NCI-H2227 (cell line): ENCODE data around the gene RIC8B.
A peak's percentile ranks its signal among the peaks of the same experiment; 100 is the strongest.

Experiments
- DNase-seq: peaks from one replicate; lab custom pipeline; 2025; ENCODE audit not compliant: unreplicated experiment; lab: John Stamatoyannopoulos, UW

The RIC8B gene

DNA sequence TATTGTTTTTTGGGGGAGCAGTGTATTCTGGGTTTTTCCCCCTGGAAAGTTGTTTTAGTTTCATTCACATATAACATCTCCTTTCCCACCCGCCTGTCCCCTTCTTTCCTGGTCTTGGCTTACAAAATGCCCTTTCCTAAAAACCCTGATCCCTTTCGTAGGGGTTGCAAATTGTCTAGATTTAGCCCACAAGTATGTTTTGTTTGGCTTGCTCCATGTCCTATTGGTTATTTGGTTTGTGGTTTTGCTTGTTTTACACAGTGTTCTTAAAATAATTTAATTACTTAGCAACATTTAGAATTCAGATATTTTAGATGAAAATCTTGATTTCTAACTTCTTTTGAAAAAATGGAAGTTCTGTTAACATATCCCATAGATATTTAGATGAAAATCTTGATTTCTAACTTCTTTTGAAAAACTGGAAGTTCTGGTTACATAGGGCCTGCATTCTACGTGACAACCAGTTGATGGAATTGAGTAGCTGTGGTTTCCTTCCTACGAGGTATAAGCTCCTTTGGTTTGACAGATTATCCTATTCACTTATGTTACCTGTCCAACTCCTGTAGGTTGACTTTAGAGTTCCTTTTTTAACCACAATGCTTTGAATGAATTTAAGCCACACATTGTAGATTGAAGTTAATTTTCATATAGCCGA lies 92.1 kb downstream of the RIC8B start:
- no peak for DNase-seq

DNA sequence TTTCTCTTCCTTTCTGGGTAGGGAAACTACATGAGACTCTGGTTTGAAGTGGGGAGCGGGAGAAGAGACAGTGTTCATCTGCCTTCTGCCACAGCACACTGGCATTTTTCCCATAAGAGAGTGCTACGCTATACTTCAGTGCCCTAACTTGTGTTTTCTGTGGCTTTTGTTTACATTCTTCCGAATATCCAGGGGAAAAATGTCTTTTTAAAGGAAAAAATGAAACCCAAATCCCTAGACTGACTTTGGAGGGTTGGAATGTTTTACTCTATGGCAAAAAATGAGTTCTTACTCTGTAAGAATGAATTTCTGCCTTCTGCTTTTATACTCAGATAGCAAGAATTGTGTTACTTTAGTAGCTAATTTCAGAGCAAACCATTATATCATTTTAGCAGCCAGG lies 93.2 kb downstream of the RIC8B start:
- no peak for DNase-seq

DNA sequence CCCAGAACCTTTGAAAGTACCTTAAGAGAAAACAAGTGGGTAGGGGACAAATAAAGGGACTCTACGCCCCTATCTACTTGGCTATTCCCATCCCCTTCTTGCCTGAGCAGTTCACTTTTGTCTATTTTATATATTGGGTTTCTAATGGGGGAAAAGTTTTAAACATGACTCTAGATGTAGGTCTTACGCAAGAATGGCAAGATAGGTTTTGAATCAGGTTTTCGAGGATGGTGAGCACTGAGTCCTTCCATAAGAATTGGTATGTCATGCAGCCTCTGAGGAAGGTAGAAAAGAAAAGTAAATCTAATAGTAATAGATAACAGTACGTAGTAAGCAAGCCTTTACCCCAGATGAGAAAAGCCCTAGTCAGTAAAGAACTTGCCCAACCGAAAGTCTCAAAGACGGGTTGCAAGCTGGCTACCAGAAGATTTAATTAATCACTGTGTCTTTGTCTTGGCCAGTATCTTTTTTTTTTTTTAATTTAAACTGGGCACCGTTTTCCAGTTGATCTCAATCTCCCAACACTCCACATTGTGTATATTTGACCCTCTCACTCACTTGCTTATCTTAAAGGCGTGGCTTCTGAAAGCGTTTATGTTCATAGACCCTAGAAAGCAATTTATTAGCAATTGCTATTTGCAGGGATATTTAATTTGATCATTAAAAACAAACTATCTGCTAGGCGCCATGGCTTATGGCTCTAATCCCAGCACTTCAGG lies 94.7 kb downstream of the RIC8B start:
- no peak for DNase-seq

DNA sequence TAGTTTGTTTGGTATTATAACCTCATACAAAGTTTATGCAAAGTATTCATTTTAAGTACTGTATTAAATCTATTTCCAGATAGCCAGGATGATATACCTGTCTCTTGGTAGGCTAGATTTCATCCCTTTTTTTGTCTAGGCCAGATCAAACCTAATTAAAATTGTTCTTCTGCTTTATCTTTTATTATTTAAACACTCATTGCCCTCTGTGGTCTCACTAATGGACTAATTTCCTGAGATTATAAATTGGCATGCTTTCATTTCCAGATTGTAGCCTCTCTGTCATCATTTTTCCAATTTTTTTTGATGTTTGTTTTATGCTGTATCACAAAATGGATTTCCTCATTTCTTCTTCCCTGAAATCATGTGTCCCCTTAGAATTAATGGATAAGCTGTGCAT lies 95.6 kb downstream of the RIC8B start:
- no peak for DNase-seq

DNA sequence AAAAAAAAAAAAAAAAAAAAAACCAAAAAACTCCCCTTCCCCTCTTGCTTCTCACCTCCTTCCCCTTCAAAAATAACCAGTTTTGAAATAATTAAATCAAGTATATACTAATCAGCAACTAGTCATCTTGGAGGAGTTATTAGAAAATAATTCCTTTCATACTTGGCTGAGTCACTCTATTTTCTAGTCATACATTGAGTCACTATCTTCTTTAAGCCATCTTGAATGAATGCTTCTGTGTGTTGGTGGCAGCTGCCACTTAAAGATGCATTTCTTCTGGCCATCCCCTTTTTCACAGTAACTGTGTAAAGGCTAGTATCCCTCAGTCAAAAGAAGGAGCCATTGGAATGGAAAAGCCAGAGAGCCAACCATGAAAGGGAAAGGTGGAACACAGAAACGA lies 97.0 kb downstream of the RIC8B start:
- DNase-seq: no peak

GRCh38 chr12:106873983-106874382 lies 99.5 kb downstream of the RIC8B start:
- no peak for DNase-seq

GRCh38 chr12:106878804-106879203 lies 104.3 kb downstream of the RIC8B start:
- peak; percentile 41 for DNase-seq

DNA sequence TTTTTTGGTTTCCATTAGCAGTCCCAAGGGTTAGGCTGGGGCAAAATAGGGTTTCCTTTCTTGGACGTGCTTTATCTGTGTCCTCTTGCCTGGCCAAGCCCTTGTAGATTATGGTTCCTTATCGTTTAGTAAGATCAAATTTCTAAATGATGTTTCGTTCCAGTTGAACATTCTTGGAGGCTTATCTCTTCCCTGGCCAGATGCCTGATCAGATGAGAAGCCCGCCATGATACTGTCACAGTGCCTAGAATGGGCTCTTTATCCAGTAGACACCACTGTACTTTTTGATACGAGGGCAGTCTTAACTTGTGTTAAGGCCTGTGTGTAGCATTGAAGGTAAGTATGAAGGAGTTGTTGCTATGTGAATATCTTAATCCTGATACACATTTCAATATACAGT lies 105.1 kb downstream of the RIC8B start:
- DNase-seq: no peak

- DNase-seq: no peak
Measured at GRCh38 chr12:106883426-106883825, 108.9 kb downstream of the RIC8B start.

DNA sequence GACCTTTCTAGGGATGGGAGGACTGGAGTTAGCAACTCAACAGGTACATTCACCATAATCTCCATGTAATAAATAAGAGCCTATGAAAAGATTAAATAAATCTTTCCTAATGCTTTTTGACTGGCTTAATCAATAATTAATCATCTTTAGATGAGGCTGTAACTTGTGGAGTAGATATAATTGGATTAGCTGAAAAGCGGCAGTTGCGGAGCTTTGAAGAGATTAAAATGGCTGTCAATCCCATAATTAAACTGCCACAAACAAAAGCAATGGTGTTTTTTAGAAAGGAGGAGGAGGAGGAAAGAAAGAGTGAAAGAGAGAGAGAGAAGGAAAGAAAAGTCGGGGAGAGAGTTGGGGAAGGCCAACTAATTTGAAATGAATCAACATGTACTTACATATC lies 110.5 kb downstream of the RIC8B start:
- no peak for DNase-seq

DNA sequence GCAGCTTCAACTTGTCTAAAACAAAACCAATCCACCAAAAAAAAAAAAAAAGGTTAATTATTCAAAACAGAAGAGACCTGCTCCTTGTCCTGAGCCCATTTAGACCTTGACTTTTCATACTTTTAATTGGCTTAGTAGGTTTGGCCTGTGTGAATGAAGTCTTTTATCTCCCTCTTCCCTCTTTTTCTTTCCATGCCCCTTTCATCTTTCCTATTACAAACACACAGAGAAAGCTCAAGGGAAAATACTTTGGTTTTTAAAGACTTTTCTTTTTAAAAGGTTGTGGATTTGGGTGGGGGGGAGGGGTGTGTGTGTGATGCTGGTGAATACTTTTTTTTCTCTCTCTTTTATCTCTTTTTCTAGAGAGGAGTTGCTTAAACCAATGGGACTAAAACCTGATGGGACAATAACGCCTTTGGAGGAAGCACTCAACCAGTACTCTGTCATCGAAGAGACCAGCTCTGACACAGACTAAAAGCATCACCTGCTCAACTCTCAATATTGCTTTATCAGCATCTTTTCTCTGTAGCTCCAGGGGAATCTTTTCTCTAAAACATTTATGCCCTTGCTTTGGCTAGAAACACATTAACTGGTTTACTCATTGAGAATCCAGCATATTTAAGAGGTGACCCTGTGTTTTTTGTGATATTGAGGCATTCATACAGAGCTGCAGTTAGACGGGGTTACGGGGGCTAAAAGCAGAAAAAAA lies 111.2 kb downstream of the RIC8B start:
- no peak for DNase-seq

- no peak for DNase-seq
Measured at GRCh38 chr12:106886932-106887331, 112.5 kb downstream of the RIC8B start.

DNA sequence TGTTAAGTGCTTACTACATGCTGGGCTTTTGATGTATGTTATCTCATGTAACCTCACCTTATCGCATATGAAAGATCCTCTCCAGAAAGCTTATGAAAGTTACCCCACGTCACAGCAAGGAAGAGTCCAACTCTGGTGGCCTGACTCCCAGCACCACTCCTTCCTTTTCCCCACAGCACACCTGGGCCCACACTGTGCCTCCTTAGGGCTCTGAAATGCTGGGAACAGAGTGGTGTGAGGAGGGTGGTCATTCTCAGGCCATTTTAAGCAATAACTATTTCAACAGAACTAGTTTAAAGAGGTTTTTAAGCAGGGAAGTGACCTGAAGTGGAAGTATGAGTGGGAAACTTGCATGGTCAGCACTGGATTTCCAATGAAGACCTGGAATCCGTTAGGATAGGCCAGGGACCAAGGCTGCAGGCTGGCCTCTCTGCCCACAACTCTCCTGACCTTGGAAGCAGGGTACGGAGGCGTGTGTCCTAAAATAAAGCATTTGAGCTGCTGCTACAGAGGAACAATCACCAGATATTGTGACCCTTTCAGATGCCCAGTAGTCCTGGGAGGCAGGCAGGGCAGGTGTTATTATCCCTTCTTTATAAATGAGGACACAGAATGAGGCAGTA lies 114.0 kb downstream of the RIC8B start:
- DNase-seq: no peak

GRCh38 chr12:106889326-106889725 lies 114.8 kb downstream of the RIC8B start:
- no peak for DNase-seq

GRCh38 chr12:106889950-106890626 lies 115.6 kb downstream of the RIC8B start:
- no peak for DNase-seq

GRCh38 chr12:106892075-106892474 lies 117.6 kb downstream of the RIC8B start:
- DNase-seq: no peak

DNA sequence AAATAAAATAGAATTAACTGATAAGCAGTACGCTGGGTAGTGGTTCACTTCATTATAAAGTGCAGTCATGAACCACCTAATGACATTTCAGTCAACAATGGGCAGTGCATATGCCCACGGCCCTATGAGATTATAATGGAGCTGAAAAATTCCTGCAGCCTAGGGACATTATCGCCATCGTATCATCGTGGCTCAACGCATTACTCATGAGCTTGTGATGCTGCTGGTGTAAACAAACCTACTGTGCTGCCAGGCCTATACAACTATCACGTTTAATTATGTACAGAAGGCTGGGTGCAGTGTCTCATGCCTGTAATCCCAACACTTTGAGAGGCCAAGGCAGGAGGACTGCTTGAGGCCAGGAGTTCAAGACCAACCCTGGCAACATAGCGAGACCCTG lies 119.0 kb downstream of the RIC8B start:
- no peak for DNase-seq

- DNase-seq: no peak
Measured at GRCh38 chr12:106894774-106895173, 120.3 kb downstream of the RIC8B start.

- DNase-seq: no peak
Measured at GRCh38 chr12:106896603-106897002, 122.1 kb downstream of the RIC8B start.

DNA sequence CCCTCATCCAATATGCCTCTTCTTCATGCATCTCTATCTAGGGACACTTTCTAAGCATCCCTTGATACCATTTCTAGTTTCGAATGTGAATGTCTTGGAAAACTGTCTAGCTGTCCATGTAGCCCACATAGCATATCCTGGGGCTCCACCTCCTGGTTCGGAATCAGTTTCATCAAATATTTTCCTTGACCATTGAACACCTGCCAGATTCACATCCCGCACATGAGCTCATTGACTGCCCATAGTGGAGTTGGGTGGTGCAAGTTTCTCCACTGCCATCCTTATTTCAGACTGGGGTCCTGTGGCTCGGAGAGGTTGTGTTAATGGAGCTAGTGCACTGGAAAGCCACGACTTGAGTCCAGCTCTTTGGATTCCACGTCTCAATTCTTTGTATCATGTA lies 122.6 kb downstream of the RIC8B start:
- no peak for DNase-seq
